PC-3 (cell line): Measurements from ENCODE around the gene CAPN3.

Experiments
- EZH2 ChIP-seq: fragments of 300-600 bp; sonication (generic); IDR thresholded peaks from one replicate; pipeline ENCODE4 v1.6.1; 2017; ENCODE audit warnings: antibody characterized with exemption, mild to moderate bottlenecking, low read length; ENCODE audit not compliant: unreplicated experiment
- EZH2phosphoT487 ChIP-seq: fragments of 300-600 bp; sonication (generic); IDR thresholded peaks from 2 replicates; pipeline ENCODE4 v1.6.1; 2018; ENCODE audit warnings: mild to moderate bottlenecking, antibody characterized with exemption, low read length, borderline replicate concordance
- TF ChIP-seq, protein P1 (sequence below): fragments of 300-600 bp; sonication (generic); conservative IDR thresholded peaks from 2 replicates; pipeline ENCODE4 v1.5.1; 2017; ENCODE audit warnings: antibody characterized with exemption, low read depth, mild to moderate bottlenecking, low read length

DNA sequence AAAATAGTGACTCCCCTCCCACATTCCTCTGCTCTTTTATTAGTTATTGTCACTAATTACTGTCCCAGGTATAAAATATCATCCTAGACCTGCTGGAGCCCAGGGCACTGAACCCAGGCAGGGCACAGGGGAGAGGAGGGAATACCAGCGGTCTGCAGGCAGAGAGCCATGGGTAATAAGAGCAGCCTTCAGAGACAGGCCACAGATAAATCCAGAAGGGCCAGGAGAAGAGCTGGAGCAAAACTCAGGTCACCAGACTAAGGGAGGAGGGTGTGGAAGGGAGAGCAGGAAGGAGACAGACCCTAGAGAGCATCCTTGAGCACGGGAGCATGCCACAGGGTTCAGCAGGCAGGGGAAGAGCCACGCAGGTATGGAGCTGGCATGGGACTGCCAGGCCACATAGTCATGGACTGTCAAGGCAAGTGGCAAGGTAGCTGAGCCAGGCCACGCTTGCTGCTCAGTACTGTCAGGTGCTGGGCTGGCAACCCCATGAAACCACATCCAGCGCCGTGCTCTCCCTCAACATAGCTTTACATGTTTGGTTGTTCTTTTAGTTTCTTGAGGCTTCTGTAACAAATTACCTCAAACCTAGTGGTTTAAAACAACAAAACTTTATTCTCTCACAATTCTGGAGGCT is 15.6 kb upstream of the CAPN3 start:
- TF ChIP-seq, protein P1, sequence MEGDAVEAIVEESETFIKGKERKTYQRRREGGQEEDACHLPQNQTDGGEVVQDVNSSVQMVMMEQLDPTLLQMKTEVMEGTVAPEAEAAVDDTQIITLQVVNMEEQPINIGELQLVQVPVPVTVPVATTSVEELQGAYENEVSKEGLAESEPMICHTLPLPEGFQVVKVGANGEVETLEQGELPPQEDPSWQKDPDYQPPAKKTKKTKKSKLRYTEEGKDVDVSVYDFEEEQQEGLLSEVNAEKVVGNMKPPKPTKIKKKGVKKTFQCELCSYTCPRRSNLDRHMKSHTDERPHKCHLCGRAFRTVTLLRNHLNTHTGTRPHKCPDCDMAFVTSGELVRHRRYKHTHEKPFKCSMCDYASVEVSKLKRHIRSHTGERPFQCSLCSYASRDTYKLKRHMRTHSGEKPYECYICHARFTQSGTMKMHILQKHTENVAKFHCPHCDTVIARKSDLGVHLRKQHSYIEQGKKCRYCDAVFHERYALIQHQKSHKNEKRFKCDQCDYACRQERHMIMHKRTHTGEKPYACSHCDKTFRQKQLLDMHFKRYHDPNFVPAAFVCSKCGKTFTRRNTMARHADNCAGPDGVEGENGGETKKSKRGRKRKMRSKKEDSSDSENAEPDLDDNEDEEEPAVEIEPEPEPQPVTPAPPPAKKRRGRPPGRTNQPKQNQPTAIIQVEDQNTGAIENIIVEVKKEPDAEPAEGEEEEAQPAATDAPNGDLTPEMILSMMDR: no peak
- TF ChIP-seq EZH2phosphoT487 (no peak), EZH2 (no peak)
